ENCODE measurements around the gene MED15. TPM values are rescaled to one million over a fixed set of nuclear protein-coding genes. Genes with fewer than 3 reads are reported as not detected.

MED15 gene
- total RNA-seq, 2 donors from 2014 or later, result 61.4 to 62.7 TPM

DNA sequence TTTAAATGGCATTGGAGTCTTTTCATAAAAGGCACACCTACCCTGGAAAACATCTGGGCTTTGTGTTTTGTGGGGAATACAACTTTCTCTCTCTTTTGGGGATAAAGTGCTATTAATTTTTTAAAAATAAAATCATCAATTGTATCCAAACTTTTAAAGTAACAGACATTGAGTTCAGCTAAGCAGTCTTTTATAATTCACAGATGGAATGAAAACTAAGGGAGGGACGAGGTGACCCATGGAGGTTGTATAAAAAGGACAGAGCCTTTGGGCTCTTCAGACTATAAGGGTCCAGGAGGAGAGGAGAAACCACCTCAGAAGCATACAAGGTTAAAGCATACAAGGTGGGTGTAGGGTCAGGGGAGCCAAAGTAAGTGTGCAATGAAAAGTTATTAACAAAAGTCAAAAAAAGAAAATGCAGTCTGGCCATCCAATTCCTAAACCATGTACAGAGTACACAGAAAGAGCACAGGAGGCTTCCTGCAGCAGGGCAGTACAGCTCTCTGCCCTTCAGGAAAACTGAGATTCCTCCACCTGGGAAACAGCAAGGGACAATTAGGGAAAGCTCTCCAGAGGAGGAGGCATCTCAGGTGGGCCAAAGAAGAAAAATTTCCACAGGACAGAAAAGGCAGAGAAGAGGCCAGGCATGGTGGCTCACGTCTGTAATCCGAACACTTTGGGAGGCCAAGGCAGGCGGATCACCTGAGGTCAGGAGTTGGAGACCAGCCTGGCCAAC, 22.3 kb upstream of the MED15 start:
- peaks cover 14% of the 10 kb centered on the region for H3K4me1 Mint-ChIP-seq
- 94 to 96% methylated on average over 4 of the region's 4 CpGs for WGBS, 2 experiments (ENCODE audit: insufficient coverage in 1 of 2, insufficient read length in 1 of 2)
- no peak overlapping the region for H3K27ac ChIP-seq (ENCODE audit: low read depth, low read length)
- H3K36me3 ChIP-seq (ENCODE audit: control insufficient read depth, insufficient read depth, low read length), result peaks cover 7% of the 10 kb centered on the region
- H3K27ac Mint-ChIP-seq, result no peak overlapping the region
- peaks cover 22% of the 10 kb centered on the region for H3K36me3 Mint-ChIP-seq (ENCODE audit: low read depth)
- no peaks in the 10 kb centered on the region for H3K4me1 ChIP-seq (ENCODE audit: control insufficient read depth, insufficient read depth, low read length)
- no peaks in the 10 kb centered on the region for H3K9me3 ChIP-seq (ENCODE audit: control insufficient read depth, low read length)
- TF ChIP-seq, protein P1, sequence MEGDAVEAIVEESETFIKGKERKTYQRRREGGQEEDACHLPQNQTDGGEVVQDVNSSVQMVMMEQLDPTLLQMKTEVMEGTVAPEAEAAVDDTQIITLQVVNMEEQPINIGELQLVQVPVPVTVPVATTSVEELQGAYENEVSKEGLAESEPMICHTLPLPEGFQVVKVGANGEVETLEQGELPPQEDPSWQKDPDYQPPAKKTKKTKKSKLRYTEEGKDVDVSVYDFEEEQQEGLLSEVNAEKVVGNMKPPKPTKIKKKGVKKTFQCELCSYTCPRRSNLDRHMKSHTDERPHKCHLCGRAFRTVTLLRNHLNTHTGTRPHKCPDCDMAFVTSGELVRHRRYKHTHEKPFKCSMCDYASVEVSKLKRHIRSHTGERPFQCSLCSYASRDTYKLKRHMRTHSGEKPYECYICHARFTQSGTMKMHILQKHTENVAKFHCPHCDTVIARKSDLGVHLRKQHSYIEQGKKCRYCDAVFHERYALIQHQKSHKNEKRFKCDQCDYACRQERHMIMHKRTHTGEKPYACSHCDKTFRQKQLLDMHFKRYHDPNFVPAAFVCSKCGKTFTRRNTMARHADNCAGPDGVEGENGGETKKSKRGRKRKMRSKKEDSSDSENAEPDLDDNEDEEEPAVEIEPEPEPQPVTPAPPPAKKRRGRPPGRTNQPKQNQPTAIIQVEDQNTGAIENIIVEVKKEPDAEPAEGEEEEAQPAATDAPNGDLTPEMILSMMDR (conservative IDR thresholded peaks at IDR 0.05), result no peak
- no peak overlapping the region for H3K4me3 Mint-ChIP-seq
- no peaks in the 10 kb centered on the region for H3K27me3 Mint-ChIP-seq (ENCODE audit: insufficient read depth)
- no peak overlapping the region for H3K4me3 ChIP-seq (ENCODE audit: low read length)
- no peaks in the 10 kb centered on the region for H3K9me3 Mint-ChIP-seq
- no peaks in the 10 kb centered on the region for H3K27me3 ChIP-seq (ENCODE audit: control insufficient read depth, insufficient read depth, low read length, poor library complexity, severe bottlenecking)
- H3K9ac ChIP-seq (ENCODE audit: extremely low read depth, low read length, poor library complexity, severe bottlenecking), result no peak overlapping the region
- no peak for DNase-seq

DNA sequence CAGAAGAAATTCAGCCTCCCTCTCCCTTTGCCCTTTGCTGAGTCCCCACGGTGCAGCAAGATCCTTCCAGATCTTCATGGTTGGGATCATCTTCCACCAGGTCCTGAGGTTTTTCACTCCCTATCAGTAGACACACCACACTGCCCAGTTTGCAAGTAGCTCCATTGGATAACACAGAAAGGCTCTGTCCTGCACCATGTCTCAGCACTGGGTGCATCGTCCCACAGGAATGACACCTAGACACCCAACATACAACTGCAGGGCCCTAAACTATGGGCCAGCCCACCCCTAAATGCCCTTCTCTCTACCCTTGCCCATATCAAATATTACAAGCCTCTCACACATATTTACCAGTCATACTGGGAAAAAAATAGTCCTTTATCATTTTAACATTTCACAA, 21.2 kb upstream of the MED15 start:
- H3K9ac ChIP-seq (ENCODE audit: extremely low read depth, low read length, poor library complexity, severe bottlenecking), result no peak overlapping the region
- no peaks in the 10 kb centered on the region for H3K9me3 ChIP-seq (ENCODE audit: control insufficient read depth, low read length)
- Mint-ChIP-seq H3K4me1 (peaks cover 14% of the 10 kb centered on the region), H3K4me3 (no peak overlapping the region), H3K36me3 (ENCODE audit: low read depth) (peaks cover 18% of the 10 kb centered on the region), H3K27ac (no peak overlapping the region), H3K9me3 (no peaks in the 10 kb centered on the region), H3K27me3 (ENCODE audit: insufficient read depth) (no peaks in the 10 kb centered on the region)
- H3K27ac ChIP-seq (ENCODE audit: low read depth, low read length), result no peak overlapping the region
- WGBS, 2 experiments (ENCODE audit: insufficient coverage in 1 of 2, insufficient read length in 1 of 2), result 79 to 99% methylated on average over 2 of the region's 2 CpGs
- no peaks in the 10 kb centered on the region for H3K27me3 ChIP-seq (ENCODE audit: control insufficient read depth, insufficient read depth, low read length, poor library complexity, severe bottlenecking)
- TF ChIP-seq, protein P1 (conservative IDR thresholded peaks at IDR 0.05), result no peak
- H3K4me1 ChIP-seq (ENCODE audit: control insufficient read depth, insufficient read depth, low read length), result no peaks in the 10 kb centered on the region
- H3K36me3 ChIP-seq (ENCODE audit: control insufficient read depth, insufficient read depth, low read length), result peaks cover 7% of the 10 kb centered on the region
- H3K4me3 ChIP-seq (ENCODE audit: low read length), result no peak overlapping the region
- no peak for DNase-seq

DNA sequence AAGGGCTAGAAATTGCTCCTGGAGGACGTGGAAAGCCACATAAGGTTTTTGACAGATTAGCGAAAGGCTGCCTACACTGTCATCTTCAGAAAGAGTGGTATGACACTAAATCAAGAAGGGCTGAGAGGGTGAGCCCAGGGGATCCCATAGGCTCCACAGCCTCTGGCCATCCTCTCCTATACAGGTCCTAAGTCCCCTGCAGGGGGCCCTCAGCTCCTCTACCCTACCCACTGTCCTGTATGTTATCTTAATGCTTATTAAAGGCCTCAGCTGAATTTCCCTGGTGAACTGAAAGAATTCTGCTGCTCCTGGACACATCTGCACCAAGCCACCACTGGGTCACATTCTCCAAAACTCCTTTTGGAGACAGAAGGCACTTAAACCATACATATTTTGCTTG, 19.7 kb upstream of the MED15 start:
- DNase-seq, result no peak
- H3K27ac Mint-ChIP-seq, result no peak overlapping the region
- H3K9me3 Mint-ChIP-seq, result no peaks in the 10 kb centered on the region
- no peak overlapping the region for H3K4me3 Mint-ChIP-seq
- WGBS, 2 experiments (ENCODE audit: insufficient coverage in 1 of 2, insufficient read length in 1 of 2), result 94% methylated on average over 2 of the region's 2 CpGs; no CpG with 5 or more reads in 1 of the 2 experiments
- Histone ChIP-seq H3K4me1 (ENCODE audit: control insufficient read depth, insufficient read depth, low read length) (no peaks in the 10 kb centered on the region), H3K9ac (ENCODE audit: extremely low read depth, low read length, poor library complexity, severe bottlenecking) (no peak overlapping the region), H3K36me3 (ENCODE audit: control insufficient read depth, insufficient read depth, low read length) (peaks cover 6% of the 10 kb centered on the region), H3K9me3 (ENCODE audit: control insufficient read depth, low read length) (no peaks in the 10 kb centered on the region), H3K27ac (ENCODE audit: low read depth, low read length) (no peak overlapping the region), H3K4me3 (ENCODE audit: low read length) (no peak overlapping the region), H3K27me3 (ENCODE audit: control insufficient read depth, insufficient read depth, low read length, poor library complexity, severe bottlenecking) (no peaks in the 10 kb centered on the region)
- peaks cover 14% of the 10 kb centered on the region for H3K4me1 Mint-ChIP-seq
- H3K36me3 Mint-ChIP-seq (ENCODE audit: low read depth), result peaks cover 17% of the 10 kb centered on the region
- no peaks in the 10 kb centered on the region for H3K27me3 Mint-ChIP-seq (ENCODE audit: insufficient read depth)
- TF ChIP-seq, protein P1 (conservative IDR thresholded peaks at IDR 0.05), result no peak

All from endodermal cell (in vitro differentiated cells).